Activated CD4-positive, alpha-beta T cell treated with anti-CD3 and anti-CD28 coated beads, Interleukin-2, amount 50 U/mL, for 4 hours (primary cell): ENCODE results near the gene ATP8B1.

Experiments
- DNase-seq, 2 experiments: peaks; one replicate each; pipeline ENCODE4 v3.0.0-alpha.2; 2020

The ATP8B1 gene

DNA sequence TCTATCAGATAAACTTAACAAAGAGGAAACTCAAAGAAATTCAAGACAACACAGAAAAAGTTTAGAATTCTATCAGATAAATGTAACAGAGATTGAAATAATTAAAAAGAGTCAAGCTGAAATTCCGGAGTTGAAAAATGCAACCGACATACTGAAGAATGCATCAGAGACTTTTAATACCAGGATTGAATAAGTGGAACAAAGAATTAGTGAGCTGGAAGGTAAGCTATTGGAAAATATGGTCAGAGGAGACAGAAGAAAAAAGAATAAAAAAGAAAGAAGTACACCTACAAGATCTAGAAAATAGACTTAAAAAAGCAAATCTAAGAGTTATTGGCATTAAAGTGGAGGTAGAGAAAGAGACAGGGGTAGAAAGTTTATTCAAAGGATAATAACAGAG lies 88.0 kb downstream of the ATP8B1 start:
- no peak for DNase-seq

DNA sequence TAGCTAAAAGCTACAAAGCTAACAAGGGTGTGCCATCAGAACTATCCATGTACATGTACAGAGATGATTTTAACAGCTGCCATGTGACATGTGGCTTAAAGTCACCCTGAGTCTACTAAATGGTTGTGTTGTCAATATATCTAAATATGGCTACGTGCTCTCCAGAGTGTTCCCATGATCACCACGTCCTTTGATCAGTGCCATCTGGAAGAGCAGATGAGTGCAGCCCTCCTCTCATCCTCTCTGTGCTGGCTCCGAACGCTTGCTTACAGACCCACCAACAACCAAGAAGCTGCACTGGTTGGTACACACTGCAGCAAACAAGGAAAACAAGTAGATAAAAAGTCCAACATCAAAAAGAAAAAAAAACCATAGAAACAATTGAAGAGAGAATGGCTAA lies 92.9 kb downstream of the ATP8B1 start:
- no peak for DNase-seq

DNA sequence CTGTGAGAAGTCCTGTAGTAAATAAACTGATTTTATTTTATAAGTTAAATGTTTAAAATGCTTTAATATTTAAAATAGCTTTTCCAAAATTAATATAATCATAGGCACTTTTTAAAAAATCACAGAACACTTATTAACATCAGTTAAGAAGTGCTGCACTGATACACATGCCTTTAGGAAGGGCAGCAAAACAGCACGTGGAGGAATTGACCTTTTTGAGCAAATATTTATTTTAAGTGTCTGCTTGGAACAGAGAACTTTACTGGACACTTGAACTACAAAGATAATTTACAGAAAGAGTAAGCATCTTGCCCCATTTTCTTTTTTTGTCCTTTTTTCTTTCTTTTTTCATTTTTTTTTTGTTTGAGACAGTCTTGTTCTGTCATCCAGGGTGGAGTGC lies 93.8 kb downstream of the ATP8B1 start:
- no peak for DNase-seq

DNA sequence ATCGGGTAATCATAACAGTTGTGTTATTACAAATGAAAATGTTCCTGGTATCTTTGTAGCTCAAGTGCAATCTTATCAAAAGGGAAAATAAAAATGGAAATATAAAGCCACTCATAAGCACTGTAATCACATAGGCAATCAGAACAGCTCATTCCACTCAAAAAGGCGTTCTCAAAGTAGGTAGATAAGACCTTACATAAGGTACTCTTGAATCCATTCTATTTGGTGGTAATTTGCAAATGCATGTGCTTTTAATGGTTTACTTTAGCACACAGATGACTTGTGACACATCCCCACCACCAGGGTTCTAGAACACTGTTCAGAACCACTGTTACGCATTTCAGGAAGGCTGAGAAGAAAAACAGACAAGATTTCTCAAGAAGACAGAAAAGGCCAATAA lies 94.8 kb downstream of the ATP8B1 start:
- no peak for DNase-seq

DNA sequence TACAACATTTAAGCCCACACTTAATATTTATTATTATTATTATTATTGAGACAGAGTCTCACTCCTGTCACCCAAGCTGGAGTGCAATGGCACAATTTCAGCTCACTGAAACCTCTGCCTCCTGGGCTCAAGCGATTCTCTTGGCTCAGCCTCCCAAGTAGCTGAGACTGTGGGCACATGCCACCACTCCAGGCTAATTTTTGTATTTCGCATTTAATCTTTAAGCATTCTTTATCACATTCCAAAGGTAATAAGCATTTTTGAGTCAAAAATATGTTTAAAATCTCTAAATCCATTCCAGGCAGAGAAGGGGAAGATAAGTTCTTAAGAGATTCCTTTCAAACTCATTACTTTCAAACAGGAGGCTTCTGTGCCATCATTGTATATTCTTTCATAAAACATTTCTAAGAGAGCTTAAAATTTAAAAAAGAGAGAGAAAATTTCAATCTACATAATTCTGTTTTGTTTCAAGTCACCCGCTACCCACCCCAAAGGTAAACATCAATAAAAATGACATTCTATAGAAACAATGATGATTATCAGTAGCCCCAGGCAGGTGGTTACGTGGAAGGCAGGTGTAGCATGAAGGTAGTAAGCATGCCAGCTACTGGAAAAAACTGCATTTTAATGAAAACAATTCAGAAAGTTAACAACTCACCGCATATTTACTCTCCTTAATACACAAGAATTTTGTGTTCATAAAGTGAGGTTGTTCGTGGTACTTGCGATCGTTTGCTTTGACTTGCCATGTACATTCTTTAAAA lies 97.1 kb downstream of the ATP8B1 start:
- DNase-seq: no peak

DNA sequence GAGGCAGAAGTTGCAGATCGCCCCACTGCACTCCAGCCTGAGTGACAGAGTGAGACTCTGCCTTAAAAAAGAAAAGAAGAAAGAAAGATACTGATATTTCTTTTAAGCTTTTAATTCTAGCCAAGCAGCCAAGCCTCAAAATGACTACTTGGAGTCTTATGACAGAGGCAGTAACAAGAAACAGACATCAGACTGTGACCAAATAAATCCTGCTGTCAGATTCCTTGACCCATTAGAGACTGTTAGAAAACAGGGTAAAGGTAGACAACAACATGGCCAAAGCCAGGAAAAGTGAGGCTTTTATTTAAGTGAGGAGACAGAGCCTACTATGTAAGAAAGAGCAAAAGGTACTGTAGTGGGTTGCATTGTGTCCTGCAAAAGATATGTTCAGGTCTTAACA lies 98.1 kb downstream of the ATP8B1 start:
- DNase-seq: no peak

DNA sequence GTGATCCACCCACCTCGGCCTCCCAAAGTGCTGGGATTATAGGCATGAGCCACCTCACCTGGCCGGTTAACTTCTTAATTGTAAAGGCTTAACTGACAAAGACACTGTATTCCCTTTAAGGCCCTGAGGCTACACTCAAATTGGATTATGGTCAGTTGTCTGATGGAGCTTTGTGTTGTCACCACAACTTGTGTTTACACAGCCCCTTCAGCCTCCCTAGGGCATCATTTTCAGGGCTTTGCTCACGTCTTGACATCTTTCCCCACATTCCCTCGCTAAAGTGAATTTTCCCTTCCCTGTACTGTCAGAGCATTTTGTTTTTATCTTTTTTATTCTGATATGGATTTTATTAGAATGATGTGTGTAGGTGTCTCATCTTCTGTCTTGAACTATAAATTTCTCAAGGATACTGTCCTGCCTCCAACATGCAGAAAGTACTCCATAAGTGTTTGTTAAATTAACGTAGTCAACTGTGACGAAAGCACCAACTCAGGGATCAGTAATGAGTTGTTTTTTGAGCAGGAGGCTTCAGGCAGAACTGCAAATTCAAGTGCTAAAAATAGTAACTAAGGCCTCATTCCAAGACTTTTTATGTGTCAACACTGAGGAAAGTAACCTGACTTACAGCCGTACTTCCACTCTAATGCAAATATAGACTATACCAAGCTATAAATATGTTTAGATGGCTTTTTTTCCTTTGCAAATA lies 104.4 kb downstream of the ATP8B1 start:
- DNase-seq: no peak

DNA sequence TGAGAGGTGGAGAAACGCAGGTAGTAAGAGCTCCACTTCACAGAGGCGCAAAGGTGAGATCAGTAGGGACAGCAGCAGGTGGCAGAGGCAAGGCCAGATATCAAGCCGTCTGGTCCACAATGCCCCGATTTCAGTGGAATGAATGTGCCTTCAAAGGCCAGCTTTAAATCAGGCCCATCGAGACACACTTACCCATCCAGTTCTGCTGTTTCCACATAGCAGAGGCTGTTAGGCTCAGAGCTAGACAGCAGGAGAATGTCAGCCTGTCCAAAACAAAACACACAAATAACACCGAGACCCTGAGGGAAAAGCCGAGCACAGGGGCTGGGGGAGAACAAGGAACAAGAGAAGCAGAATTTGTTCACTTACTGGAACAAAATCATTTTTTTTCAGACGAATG lies 105.7 kb downstream of the ATP8B1 start:
- no peak for DNase-seq

DNA sequence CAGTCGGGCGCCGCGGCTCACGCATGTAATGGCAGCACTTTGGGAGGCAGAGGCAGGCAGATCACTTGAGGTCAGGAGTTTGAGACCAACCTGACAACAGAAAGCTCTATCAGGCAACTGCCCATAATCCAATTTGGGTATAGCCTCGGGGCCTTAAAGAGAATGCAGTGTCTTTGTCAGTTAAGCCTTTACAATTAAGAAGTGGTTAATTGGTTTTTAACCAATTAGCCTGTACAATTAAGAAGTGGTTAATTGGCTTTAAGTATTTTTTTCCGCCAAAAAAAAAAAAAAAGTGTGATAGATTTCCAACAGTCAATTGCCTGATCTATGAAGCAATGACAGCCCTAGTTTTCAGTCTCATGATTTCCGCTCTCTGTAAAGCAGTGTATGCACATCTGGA lies 106.8 kb downstream of the ATP8B1 start:
- DNase-seq: no peak

DNA sequence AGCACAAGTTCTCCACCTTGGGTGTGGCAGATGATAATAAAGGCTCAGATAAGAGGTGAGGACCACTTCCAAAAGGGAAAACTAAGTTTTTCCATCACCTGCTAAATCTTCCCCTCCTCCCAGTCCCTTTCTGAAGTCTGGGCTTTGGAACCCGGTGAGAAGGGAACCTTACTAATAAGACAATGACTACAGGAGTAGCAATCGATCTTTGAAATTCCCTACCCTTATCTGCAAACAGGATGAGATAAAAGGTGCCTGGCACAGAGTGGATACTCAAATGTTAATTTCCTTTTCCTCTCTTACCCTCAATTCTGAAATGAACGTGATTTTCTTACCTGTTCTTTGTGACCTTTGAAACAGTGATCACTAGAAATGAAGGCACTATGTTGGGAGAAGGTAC lies 111.8 kb downstream of the ATP8B1 start:
- DNase-seq: no peak

DNA sequence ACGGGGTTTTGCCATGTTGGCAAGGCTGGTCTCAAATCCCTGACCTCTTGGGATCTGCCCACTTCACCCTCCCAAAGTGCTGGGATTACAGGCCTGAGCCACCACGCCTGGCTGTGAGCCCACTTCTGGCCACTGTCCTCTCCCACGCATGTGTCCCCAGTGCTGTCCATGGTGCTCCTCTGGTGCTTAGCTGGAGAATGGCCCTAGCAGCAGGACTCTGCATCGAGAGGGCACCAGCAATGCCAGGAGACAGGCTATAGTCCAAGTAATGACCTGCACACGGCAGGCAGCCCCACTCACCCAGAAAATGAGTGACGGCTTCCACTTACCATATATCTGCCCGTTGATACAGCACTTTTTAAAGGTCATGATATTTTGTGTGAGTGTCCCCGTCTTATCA lies 115.1 kb downstream of the ATP8B1 start:
- no peak for DNase-seq

DNA sequence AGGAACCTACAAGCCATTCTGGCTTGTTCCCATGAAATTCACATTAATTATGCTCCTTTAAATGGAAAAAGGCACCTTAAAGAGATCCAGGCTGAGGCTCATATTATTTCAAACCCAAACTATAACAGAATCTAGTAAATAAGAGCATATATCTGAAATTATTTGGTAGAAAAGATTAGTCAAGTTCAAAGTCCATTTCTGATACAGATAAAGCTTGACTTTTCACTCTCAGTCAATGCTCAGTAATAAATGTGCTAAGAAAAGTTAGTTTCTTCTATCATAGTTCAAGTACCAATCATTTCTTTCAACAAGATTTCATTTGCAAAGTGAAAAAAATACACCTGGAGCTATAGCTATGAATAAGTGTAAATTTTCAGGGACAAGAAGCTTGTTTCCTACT lies 119.6 kb downstream of the ATP8B1 start:
- no peak for DNase-seq

DNA sequence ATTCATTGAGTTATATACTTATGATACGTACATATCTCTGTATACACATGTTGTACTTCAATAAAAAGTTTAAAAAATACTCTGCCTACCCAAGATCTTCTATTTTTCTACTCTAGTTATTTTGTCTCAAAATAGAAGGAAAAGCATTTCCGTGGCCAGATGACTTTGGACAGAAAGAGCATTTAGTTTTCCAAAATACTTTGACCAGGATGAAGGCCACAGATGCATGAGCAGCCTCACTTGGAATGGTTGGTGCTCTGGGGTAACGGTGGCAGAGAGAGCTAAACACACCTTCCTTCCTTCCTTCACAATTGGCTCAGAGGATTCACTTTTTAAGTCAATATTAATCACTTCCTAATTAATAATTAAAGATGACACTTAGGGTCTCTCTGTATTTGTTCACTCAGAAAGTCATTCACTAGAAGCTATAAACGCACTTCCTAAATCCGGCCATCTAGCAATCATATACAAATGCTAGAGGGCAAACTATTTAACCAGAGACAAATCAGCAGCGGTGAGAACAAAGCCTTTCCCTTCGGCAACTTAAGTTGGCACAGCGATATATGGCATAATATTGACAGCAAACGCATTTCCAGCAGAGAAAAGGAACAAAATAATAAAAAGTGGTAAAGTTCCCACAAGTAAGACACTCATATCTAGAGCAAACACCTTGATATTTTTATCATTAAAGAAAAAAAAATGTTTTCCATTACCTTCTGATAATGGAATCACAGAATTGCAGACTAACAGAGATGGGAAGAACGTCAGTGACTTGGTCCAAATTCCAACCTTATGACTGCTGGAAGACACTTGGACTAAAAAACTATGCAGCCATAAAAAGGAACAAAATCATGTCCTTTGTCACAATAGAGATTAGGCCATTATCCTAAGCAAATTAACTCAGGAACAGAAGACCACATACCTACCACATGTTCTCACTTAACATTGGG lies 125.6 kb downstream of the ATP8B1 start:
- no peak for DNase-seq

DNA sequence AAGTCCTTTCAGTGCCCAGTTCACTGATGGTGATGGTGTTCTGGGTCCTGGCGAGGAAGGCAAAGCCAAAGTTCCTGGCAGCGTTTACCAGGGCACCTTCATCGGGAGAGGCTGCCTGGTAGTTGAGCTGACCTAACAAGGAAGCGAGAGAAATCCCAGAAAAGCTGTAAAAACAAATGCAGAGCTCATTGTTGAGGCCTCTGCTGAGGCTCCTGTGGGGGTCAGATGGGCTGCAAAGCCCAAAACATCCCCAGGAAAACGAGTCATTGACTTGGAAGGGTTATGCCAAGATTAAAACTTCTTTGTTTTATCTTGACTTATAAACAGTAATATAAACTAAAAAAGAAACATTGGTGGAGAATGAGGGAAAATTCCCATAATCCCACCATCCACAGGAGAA lies 128.2 kb downstream of the ATP8B1 start:
- no peak for DNase-seq

DNA sequence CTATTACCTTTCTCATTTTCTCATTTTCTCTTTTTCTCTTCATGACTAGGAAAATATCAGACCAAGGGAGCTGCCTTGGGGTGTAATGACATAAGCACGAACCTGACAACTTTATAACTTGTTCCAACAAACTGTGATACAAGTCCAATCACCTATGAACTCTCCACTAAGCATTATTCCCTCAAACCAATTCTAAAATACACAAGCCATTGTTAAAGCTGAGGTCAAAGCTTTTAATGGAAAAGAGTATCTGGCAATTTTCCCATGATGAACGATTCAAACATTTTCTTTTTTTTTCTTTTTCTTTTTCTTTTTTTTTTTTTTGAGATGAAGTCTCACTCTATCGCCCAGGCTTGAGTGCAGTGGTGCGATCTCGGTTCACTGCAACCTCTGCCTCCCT lies 133.1 kb downstream of the ATP8B1 start:
- no peak for DNase-seq

DNA sequence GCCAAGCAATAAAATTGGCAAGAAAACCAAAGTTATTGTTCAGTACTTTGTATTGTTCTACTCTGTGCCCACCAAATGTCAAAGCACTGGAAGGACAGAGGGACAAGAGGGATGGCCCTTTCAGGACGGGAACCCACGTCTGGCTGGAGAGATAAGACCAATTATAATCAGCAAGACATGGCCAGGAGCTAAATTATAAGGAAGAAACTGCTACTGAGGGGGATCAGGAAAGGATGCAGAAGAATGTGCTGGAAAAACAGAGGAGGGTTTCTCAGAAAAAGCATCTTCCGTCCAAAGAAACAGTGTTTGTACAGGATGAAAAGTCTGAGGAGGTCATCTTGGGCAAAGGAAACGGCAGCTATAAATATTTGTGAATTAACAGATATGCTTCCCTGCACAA lies 135.1 kb downstream of the ATP8B1 start:
- no peak for DNase-seq

DNA sequence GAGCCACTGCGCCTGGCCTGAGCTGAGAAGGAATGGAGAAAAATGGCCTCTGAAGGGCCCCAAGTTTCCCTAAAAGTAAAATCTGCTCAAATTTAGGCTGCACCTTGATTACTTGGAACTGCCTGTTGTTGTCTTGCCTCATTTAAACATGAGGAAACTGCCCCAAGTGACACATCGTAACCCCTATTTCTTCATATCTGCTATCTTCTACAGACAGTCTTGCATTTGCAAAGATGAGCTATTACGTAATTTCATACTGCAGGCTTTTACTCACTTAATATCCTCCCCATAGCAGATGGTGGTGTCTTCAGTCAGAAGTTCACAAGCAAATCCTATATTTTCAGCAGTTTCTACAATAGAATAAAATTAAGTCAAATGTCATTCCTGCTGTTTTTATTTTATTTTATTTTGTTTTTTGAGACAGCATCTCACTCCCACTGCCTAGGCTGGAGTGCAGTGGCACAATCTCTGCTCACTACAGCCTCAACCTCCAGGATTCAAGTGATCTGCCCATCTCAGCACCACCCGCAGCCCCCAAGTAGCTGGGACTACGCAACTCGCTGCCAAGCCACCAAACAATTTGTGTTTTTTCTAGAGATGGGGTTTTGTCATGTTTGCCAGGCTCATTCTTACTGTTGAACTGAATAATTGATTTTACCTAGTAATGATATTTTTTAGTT lies 136.2 kb downstream of the ATP8B1 start:
- DNase-seq: no peak

DNA sequence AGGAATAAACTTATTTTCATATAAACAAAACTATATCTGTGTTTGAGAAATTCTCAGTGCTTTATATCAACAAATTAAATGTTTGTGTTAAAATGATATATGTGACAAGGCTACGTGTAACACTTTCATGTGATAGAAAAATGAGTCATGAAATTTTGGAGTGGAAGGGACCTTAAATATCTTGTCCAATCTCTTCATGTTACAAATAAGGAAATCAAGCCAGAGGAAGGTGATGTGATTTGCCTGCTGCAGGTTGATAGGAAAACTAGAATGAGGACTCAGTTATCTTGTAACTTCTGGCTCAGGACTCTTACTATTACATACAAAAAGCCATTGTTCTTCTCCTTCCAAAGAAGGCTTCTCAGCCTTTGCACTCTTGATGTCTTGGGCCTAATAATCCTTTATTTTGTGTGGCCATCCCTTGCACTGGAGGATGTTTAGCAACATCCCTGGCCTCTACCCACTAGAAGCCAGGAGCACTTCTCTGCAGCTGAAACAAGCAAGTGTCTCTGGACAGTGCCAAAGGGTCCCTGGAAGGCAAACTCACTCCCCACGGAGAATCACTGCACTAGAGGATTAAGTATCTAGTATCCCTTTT lies 138.4 kb downstream of the ATP8B1 start:
- no peak for DNase-seq

DNA sequence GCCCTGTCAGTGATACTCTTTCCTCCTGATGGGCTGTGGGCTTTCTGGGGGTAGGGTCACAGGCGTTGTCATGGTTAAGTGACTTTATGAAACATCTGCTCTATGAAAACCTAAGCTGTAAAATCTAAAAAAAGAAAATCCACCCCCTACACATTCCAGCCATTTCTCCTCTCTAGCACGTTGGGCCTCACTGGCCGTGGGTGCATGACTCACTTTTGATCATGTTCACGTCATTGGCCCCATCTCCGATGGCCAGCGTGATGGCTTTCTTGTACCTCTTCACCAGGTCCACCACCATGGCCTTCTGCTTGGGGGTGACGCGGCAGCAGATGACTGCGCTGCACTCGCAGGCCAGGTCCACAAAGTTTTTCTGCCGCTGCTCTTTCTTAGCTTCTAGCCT lies 142.2 kb downstream of the ATP8B1 start:
- DNase-seq: no peak

DNA sequence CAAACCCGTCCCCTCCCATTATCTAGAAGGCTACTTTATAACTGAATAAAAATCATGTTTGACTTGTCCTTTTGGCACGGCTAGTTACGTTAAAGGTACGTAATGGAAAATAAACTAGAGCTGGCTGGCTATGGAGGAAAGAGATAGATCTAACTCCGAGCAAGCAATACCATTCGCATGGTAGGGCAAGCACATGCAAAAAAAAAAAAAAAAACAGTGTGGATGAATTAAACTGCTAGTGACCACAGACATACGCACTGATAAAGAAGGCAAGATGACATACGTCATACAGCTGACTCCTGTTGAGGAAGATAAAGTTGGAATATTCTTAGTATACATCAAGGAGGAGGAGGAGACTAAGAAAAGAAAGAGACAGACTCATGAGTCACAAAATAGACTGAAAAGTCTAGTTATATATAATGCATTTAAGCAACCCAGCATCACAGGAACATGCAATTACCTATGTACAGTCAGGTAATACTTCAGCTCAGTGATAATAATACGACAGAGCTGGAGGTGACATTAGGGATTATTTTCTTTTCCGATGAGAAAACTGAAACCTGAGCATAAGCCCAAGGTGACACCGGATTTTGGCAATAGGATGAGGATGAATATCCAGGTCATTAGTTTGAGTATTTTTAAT lies 143.5 kb downstream of the ATP8B1 start:
- DNase-seq: no peak

DNA sequence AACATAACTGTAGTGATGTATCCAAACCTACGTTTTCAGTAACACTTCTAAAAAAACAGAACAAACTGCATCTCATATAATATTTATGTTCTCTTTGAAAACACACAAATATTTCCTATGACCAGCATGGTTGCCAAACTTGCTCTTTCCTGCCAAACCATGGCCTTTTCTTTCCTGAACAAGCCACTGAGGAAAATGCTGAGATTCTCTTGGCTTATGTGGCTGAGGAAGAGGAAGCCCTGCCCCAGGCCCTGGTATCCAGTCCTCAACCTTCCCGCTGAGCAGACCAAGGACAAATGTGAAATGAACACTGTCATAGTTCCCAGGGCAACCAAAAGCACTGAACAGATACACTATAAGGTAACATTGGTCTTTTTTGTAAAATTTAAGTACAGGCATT lies 145.6 kb downstream of the ATP8B1 start:
- no peak for DNase-seq

DNA sequence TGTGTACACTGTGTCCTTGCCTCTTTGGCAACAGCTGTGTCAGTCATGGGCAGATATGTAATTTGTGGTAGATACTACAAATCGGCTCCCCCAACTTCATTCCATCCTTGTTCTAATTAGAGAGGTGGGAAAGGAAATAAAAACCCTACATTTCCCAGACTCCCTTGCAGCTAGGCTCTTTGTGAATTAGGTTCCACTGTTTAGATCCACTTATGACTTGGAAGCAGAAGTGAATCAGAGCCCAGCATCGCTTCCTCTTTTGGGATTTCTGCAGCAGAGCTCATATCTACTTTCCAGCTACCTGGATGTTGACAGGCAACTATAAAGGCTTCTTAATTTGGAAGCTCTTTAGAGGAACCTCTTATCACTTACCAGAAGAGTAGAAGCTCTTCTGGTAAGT lies 147.4 kb downstream of the ATP8B1 start:
- no peak for DNase-seq
